Measurements from ENCODE around the gene SGPP1. TPM values are rescaled to one million over a fixed set of nuclear protein-coding genes. Genes with fewer than 3 reads are reported as not detected.
"Not testable (repeated sequence)": the region's sequence is repeated elsewhere in the genome, so short reads cannot be mapped to it uniquely, and the experiment has no call there.

Gene SGPP1
- total RNA-seq, 1 donor from 2014 or later = 18.9 TPM

- no peak overlapping the region for H3K4me3 ChIP-seq (ENCODE audit: low read depth, low read length)
- DNase-seq (ENCODE audit: low read depth) = no peak
- TF ChIP-seq CTCF (conservative IDR thresholded peaks at IDR 0.05; ENCODE audit: low read depth, low read length) = no peak
Observed at GRCh38 chr14:63764103-63764502, 36.2 kb upstream of the SGPP1 start.

DNA sequence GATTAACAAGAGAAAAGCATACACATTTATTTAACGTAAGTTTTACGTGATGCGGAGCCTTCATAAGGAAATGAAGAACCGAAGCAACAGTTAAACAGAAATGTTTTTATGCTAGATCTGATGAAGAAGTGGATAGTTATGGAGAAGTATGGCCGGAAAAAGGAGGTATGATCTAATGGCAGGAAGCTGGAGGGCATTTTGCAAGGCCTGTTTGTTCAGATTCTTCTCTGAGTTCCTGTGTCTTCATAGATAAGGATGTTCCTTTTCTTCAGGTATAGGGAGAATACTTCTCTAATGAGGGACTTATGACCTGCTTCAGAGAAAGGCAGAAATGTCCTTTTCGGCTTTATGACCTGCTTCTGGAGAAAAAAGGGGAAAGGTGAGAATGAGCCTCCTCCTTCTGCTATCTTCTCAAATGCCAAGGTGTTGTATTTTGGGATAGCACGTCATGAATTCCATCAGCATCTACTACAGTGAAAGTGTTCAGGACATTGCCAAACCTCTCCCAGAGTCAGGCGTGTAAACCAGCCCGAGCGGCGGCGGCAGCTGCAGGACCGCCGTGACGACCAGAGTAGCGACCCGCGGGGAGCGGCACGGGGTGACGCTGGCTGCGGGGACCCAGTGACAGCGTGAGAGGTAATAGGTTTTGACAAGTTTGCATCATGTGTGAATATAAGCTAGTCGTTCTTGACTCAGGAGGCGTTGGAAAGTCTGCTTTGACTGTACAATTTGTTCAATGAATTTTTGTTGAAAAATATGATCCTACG is 33.7 kb upstream of the SGPP1 start:
- TF ChIP-seq CTCF (conservative IDR thresholded peaks at IDR 0.05; ENCODE audit: low read depth, low read length) = no peak
- H3K4me3 ChIP-seq (ENCODE audit: low read depth, low read length) = no peak overlapping the region

GRCh38 chr14:63760014-63760413 is 32.1 kb upstream of the SGPP1 start:
- DNase-seq (ENCODE audit: low read depth) = no peak
- no peak for TF ChIP-seq CTCF (conservative IDR thresholded peaks at IDR 0.05; ENCODE audit: low read depth, low read length)

More for the DNA sequence above, 33.7 kb upstream of the SGPP1 start:
- DNase-seq (ENCODE audit: low read depth) = no peak

DNA sequence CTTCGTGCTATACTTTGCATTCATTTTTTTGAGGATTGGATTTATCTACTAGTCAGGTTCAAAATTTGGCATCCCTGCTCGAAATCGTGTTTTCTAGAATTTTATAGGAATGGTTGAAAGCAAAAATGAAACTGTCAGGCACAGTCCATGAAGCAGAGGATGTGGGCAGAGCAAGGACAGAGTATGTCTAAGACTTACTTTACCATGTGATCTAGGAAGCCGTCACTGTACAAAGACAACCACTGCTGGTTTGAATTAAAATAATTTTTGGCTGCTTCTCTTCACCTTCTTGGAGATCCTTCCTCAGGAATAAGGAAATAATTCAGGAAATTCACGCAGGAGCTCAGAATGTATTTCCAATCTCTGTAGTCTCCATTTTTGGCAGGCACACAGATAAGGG is 31.6 kb upstream of the SGPP1 start:
- H3K4me3 ChIP-seq (ENCODE audit: low read depth, low read length) = no peak overlapping the region
- DNase-seq (ENCODE audit: low read depth) = no peak
- no peak for TF ChIP-seq CTCF (conservative IDR thresholded peaks at IDR 0.05; ENCODE audit: low read depth, low read length)

More at GRCh38 chr14:63760014-63760413, 32.1 kb upstream of the SGPP1 start:
- H3K4me3 ChIP-seq (ENCODE audit: low read depth, low read length) = no peak overlapping the region

DNA sequence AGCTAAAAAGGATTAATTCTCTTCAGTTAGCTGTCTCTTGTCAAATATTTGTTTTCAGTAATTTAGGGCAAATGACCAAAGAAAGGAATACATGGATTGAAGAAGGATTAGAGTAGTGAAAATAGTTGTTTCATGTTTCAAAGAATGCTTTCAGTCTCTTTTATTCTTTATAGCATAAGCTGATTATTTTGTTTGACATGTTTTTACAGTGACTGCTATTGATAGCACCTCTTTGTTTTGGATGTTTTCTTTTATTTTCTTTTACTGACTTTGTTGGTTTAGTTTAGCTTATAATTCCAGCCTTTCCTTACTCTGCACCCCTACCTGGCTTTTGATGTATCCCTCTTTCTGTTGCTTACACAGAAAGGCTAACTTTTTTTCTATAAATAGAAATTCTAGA is 29.3 kb upstream of the SGPP1 start:
- TF ChIP-seq CTCF (conservative IDR thresholded peaks at IDR 0.05; ENCODE audit: low read depth, low read length) = no peak
- no peak overlapping the region for H3K4me3 ChIP-seq (ENCODE audit: low read depth, low read length)
- no peak for DNase-seq (ENCODE audit: low read depth)

DNA sequence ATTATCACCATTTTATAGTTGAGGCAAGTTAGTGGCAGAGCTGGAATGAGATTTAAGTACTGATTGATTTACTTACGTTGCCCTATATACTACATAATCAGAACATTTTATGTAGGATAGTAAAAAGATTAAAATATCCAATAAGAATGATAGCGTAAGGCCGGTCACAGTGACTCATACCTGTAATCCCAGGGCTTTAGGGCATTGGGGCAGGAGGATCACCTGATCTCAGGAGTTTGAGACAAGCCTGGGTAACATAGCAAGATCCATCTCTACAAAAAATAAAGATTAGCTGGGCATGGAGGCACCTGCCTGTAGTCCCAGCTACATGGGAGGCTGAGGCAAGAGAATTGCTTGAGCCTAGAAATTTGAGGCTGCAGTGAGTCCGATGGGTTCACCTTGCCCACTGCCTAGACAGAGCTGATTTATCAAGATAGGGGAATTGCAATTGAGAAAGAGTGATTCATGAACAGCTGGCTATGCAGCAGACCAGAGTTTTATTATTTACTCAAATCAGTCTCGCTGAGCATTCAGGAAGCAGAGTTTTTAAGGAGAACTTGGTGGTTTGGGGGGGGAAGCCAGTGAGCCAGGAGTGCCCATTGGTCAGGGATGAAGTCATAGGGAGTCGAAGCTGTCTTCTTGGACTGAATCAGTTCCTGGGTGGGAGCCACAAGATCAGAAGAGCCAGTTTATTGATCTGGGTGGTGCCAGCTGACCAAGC is 24.7 kb upstream of the SGPP1 start:
- H3K4me3 ChIP-seq (ENCODE audit: low read depth, low read length) = no peak overlapping the region
- no peak for TF ChIP-seq CTCF (conservative IDR thresholded peaks at IDR 0.05; ENCODE audit: low read depth, low read length)
- no peak for DNase-seq (ENCODE audit: low read depth)

GRCh38 chr14:63751076-63751475 is 23.2 kb upstream of the SGPP1 start:
- not testable (repeated sequence) for H3K4me3 ChIP-seq (ENCODE audit: low read depth, low read length); DNase-seq (ENCODE audit: low read depth)
